ENCODE data around the gene ANXA8L1. TPM values are rescaled to one million over a fixed set of nuclear protein-coding genes. Genes with fewer than 3 reads are reported as not detected.
"Not testable (repeated sequence)": the region's sequence is repeated elsewhere in the genome, so short reads cannot be mapped to it uniquely, and the experiment has no call there.

ANXA8L1 gene
- total RNA-seq, 1 donor from 2014 or later = 0.59 TPM

DNA sequence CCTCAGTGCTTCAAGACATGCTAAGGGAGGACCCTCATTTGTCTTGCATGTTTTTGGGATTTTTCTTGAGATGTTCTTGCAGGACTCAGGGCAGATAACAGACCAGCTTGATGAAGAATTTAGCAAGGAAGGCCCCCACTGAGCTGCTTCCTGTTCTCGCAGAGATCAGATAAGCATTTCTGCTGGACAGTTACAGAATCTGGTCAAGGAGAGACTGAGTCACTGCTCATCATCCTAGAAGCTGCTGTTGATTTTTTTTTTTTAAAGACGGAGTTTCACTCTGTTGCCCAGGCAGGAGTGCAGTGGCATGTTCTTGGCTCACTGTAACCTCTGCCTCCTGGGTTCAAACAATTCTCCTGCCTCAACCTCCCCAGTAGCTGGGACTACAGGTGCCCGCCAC is 1.2 kb upstream of the ANXA8L1 start:
- not testable (repeated sequence) for H3K9ac ChIP-seq (ENCODE audit: low read length); H3K36me3 ChIP-seq (ENCODE audit: insufficient read depth, low read length); H4K20me1 ChIP-seq (ENCODE audit: insufficient read depth, low read length); H3K4me1 ChIP-seq (ENCODE audit: insufficient read depth, low read length); H3K4me1 Mint-ChIP-seq (ENCODE audit: low read depth, unreplicated experiment); H3K79me2 ChIP-seq (ENCODE audit: insufficient read depth, low read length); H3K36me3 Mint-ChIP-seq (ENCODE audit: low read depth, unreplicated experiment); FAIRE-seq; H3K4me3 ChIP-seq (ENCODE audit: insufficient read depth, low read depth, low read length); H3K27ac Mint-ChIP-seq (ENCODE audit: unreplicated experiment); H2AFZ ChIP-seq (ENCODE audit: low read depth, low read length); H3K27me3 Mint-ChIP-seq (ENCODE audit: low read depth, unreplicated experiment); H3K9me3 ChIP-seq (ENCODE audit: insufficient read depth, low read depth, low read length); H3K9me3 Mint-ChIP-seq (ENCODE audit: unreplicated experiment); H3K4me3 Mint-ChIP-seq (ENCODE audit: unreplicated experiment); H3K27ac ChIP-seq (ENCODE audit: low read depth, low read length); DNase-seq (ENCODE audit: low read depth); H3K4me2 ChIP-seq (ENCODE audit: low read length); H3K27me3 ChIP-seq (ENCODE audit: insufficient read depth, low read length)

DNA sequence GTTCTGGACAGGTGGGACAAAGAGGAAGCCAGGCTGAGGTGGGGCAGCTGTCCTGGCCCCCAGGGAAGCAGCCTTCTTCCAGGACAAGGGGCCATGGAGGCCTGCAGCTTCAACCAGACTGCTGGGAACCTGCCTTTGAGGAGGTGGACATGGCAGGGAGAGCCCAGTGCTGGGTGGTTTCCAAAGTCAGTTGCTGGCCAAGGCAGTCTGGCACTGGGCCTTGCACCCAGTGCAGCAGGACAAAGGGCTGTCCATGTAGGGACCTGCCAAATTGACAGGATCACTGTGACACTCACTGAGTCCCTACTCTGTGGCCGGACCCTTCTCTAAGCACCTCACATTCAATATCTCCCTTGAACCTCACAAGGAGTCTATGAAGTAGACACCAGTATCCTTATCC is 1.4 kb downstream of the ANXA8L1 start:
- not testable (repeated sequence) for H3K4me3 ChIP-seq (ENCODE audit: insufficient read depth, low read depth, low read length); H3K4me3 Mint-ChIP-seq (ENCODE audit: unreplicated experiment); H3K79me2 ChIP-seq (ENCODE audit: insufficient read depth, low read length); H3K9me3 ChIP-seq (ENCODE audit: insufficient read depth, low read depth, low read length); H3K27me3 ChIP-seq (ENCODE audit: insufficient read depth, low read length); H3K27ac Mint-ChIP-seq (ENCODE audit: unreplicated experiment); H3K27ac ChIP-seq (ENCODE audit: low read depth, low read length); H3K4me2 ChIP-seq (ENCODE audit: low read length); H4K20me1 ChIP-seq (ENCODE audit: insufficient read depth, low read length); H3K36me3 Mint-ChIP-seq (ENCODE audit: low read depth, unreplicated experiment); H2AFZ ChIP-seq (ENCODE audit: low read depth, low read length); H3K4me1 ChIP-seq (ENCODE audit: insufficient read depth, low read length); DNase-seq (ENCODE audit: low read depth); H3K36me3 ChIP-seq (ENCODE audit: insufficient read depth, low read length); H3K27me3 Mint-ChIP-seq (ENCODE audit: low read depth, unreplicated experiment); FAIRE-seq; H3K4me1 Mint-ChIP-seq (ENCODE audit: low read depth, unreplicated experiment); H3K9me3 Mint-ChIP-seq (ENCODE audit: unreplicated experiment); H3K9ac ChIP-seq (ENCODE audit: low read length)

DNA sequence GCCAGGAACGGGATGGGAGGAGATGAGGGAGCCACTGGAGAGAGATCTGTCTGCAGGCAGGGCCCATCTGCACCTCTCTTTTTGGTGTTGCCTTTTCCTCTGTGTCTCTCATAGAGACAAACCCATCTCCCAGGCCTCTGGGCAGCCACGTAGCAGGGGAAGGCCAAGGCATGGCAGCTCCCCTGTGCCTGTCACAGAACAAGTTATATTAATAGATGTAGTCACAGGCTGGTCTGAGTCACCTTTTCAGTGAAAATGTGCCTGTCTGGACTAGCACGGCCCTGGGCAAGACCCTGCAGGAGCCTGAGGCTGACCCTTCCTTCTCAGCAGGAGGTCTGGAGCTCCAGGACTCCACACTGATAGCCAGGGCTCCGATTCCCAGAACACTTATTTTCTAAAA is 2.1 kb downstream of the ANXA8L1 start:
- not testable (repeated sequence) for H3K4me1 ChIP-seq (ENCODE audit: insufficient read depth, low read length); H4K20me1 ChIP-seq (ENCODE audit: insufficient read depth, low read length); H3K4me3 Mint-ChIP-seq (ENCODE audit: unreplicated experiment); FAIRE-seq; H3K79me2 ChIP-seq (ENCODE audit: insufficient read depth, low read length); H3K4me2 ChIP-seq (ENCODE audit: low read length); H3K27me3 ChIP-seq (ENCODE audit: insufficient read depth, low read length); H3K4me1 Mint-ChIP-seq (ENCODE audit: low read depth, unreplicated experiment); H3K27me3 Mint-ChIP-seq (ENCODE audit: low read depth, unreplicated experiment); DNase-seq (ENCODE audit: low read depth); H3K4me3 ChIP-seq (ENCODE audit: insufficient read depth, low read depth, low read length); H3K9me3 Mint-ChIP-seq (ENCODE audit: unreplicated experiment); H3K9me3 ChIP-seq (ENCODE audit: insufficient read depth, low read depth, low read length); H2AFZ ChIP-seq (ENCODE audit: low read depth, low read length); H3K36me3 Mint-ChIP-seq (ENCODE audit: low read depth, unreplicated experiment); H3K27ac Mint-ChIP-seq (ENCODE audit: unreplicated experiment); H3K36me3 ChIP-seq (ENCODE audit: insufficient read depth, low read length)
- Histone ChIP-seq H3K27ac (ENCODE audit: low read depth, low read length) (peak overlapping the region; percentile 73), H3K9ac (ENCODE audit: low read length) (peak overlapping the region; percentile 61)

DNA sequence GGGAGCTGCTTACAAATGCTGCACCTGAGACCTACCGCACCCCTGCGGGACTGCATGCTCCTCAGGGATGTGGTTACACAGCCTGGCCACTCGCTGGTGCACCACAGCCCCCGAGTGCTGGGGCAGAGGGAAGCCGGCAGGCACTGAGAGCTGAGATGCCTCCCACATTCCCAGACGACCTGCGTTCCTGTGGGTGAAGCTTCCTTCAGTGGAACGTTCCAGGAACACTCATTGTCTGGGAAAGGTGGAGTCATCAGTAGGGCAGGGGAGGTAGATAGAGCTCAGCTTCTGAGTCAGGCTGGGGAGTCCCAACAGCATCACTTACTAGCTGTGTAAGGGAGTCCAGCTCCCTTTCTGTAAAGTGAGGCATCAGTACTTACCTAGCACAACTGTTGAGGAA is 2.5 kb downstream of the ANXA8L1 start:
- H3K9ac ChIP-seq (ENCODE audit: low read length); H3K36me3 ChIP-seq (ENCODE audit: insufficient read depth, low read length); H3K9me3 ChIP-seq (ENCODE audit: insufficient read depth, low read depth, low read length); H3K4me2 ChIP-seq (ENCODE audit: low read length); H3K4me3 ChIP-seq (ENCODE audit: insufficient read depth, low read depth, low read length); H3K9me3 Mint-ChIP-seq (ENCODE audit: unreplicated experiment); DNase-seq (ENCODE audit: low read depth); H3K27ac ChIP-seq (ENCODE audit: low read depth, low read length); H3K4me1 ChIP-seq (ENCODE audit: insufficient read depth, low read length); H2AFZ ChIP-seq (ENCODE audit: low read depth, low read length); H3K27ac Mint-ChIP-seq (ENCODE audit: unreplicated experiment); H4K20me1 ChIP-seq (ENCODE audit: insufficient read depth, low read length); H3K4me3 Mint-ChIP-seq (ENCODE audit: unreplicated experiment); H3K36me3 Mint-ChIP-seq (ENCODE audit: low read depth, unreplicated experiment); H3K27me3 Mint-ChIP-seq (ENCODE audit: low read depth, unreplicated experiment); H3K27me3 ChIP-seq (ENCODE audit: insufficient read depth, low read length); FAIRE-seq; H3K79me2 ChIP-seq (ENCODE audit: insufficient read depth, low read length); H3K4me1 Mint-ChIP-seq (ENCODE audit: low read depth, unreplicated experiment): not testable (repeated sequence)

DNA sequence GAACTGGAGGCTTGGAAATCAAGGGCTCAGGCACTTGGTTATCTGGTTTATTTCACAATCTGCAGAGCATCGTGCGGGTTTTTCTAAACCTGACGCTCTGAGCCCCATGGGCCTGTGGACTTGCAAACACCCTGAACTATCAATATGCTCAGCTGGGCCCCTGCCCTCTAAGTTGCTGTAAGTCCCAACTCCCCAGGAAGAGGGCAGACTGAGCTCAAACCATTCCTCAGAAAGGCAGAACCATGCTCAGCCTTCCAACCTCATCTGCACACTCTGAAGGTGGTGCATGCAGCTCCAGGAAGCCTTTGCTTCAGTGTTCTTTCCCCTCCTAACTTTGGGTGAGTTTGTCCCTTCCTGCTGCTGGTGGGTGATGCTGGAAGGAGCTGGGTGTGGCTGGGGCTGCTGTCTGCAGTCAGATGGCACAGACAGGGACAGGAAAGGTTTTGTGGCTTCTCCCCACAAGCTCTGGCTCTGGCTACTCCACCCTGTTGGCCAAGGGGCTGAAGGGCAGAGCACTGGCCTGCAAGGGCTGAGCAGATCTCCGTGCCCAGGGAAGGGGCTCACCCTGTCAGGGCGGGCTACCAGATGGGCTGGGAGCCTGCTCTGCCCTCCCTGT is 3.8 kb downstream of the ANXA8L1 start:
- H3K9me3 ChIP-seq (ENCODE audit: insufficient read depth, low read depth, low read length); H3K27me3 Mint-ChIP-seq (ENCODE audit: low read depth, unreplicated experiment); H3K27ac ChIP-seq (ENCODE audit: low read depth, low read length); H3K9me3 Mint-ChIP-seq (ENCODE audit: unreplicated experiment); H3K36me3 Mint-ChIP-seq (ENCODE audit: low read depth, unreplicated experiment); H3K4me2 ChIP-seq (ENCODE audit: low read length); H3K9ac ChIP-seq (ENCODE audit: low read length); H3K4me3 ChIP-seq (ENCODE audit: insufficient read depth, low read depth, low read length); H3K27me3 ChIP-seq (ENCODE audit: insufficient read depth, low read length); DNase-seq (ENCODE audit: low read depth); H3K4me3 Mint-ChIP-seq (ENCODE audit: unreplicated experiment); H3K36me3 ChIP-seq (ENCODE audit: insufficient read depth, low read length); H4K20me1 ChIP-seq (ENCODE audit: insufficient read depth, low read length); H3K4me1 Mint-ChIP-seq (ENCODE audit: low read depth, unreplicated experiment); H3K27ac Mint-ChIP-seq (ENCODE audit: unreplicated experiment); FAIRE-seq; H3K79me2 ChIP-seq (ENCODE audit: insufficient read depth, low read length); H2AFZ ChIP-seq (ENCODE audit: low read depth, low read length); H3K4me1 ChIP-seq (ENCODE audit: insufficient read depth, low read length): not testable (repeated sequence)

DNA sequence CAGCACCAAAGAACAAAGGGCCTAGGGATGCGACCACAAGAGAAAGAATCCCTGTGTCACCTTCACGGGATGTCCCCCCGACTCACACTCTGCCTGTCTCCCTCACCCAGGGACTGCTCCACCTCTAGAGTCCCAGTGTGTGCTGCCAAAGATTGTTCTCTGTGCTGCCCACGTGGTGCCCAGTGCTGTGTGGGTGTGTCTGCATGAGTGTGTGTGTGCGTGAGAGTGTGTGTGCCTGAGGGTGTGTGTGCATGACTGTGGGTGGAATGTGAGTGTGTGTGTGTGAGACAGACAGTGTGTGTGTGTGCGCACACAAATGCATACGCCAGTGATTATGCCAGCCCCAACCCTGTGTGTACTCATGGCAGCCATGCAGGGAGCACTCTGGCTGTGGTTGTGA is 10.3 kb downstream of the ANXA8L1 start:
- not testable (repeated sequence) for H3K36me3 ChIP-seq (ENCODE audit: insufficient read depth, low read length); H3K36me3 Mint-ChIP-seq (ENCODE audit: low read depth, unreplicated experiment); H3K4me1 Mint-ChIP-seq (ENCODE audit: low read depth, unreplicated experiment); H3K4me3 ChIP-seq (ENCODE audit: insufficient read depth, low read depth, low read length); H3K79me2 ChIP-seq (ENCODE audit: insufficient read depth, low read length); H4K20me1 ChIP-seq (ENCODE audit: insufficient read depth, low read length); H3K27ac ChIP-seq (ENCODE audit: low read depth, low read length); DNase-seq (ENCODE audit: low read depth); H3K9ac ChIP-seq (ENCODE audit: low read length); H3K9me3 ChIP-seq (ENCODE audit: insufficient read depth, low read depth, low read length); H2AFZ ChIP-seq (ENCODE audit: low read depth, low read length); H3K4me3 Mint-ChIP-seq (ENCODE audit: unreplicated experiment); H3K4me1 ChIP-seq (ENCODE audit: insufficient read depth, low read length); FAIRE-seq; H3K4me2 ChIP-seq (ENCODE audit: low read length); H3K27ac Mint-ChIP-seq (ENCODE audit: unreplicated experiment); H3K9me3 Mint-ChIP-seq (ENCODE audit: unreplicated experiment); H3K27me3 ChIP-seq (ENCODE audit: insufficient read depth, low read length); H3K27me3 Mint-ChIP-seq (ENCODE audit: low read depth, unreplicated experiment)

All from astrocyte (in vitro differentiated cells and primary cell).